A673 (cell line): Measurements from ENCODE around the gene C1R. TPM values are rescaled to one million over a fixed set of nuclear protein-coding genes. Genes with fewer than 3 reads are reported as not detected.
"Not testable (repeated sequence)": the region's sequence is repeated elsewhere in the genome, so short reads cannot be mapped to it uniquely, and the experiment has no call there.

Source experiments
- BruUV-seq: library from RNA; stranded (reverse); fragments of 400-500 nt; replicated peaks from 2 replicates; lab custom pipeline; 2021; lab: Mats Ljungman, UMichigan
- CTCF ChIA-PET: fragments of 300-600 bp; sonication (Branson Sonifier 250); formaldehyde crosslinking; loops from one replicate; lab custom pipeline; 2022; ENCODE audit warnings: antibody characterized with exemption; lab: Charles Lee
- POLR2A ChIA-PET: fragments of 300-600 bp; sonication (Branson Sonifier 250); formaldehyde crosslinking; loops from one replicate; lab custom pipeline; 2022; ENCODE audit warnings: antibody characterized with exemption; ENCODE audit not compliant: low non-redundant PET; lab: Charles Lee
- DNase-seq: peaks from one replicate; pipeline ENCODE4 v3.0.0-alpha.2; 2015; ENCODE audit warnings: low spot score
- H3K27ac ChIP-seq: fragments of 200-600 bp; sonication (generic); 2 replicates; pipeline ENCODE4 v1.5.1; 2016; ENCODE audit warnings: mixed run types, low read depth, mild to moderate bottlenecking, mixed read lengths, antibody characterized with exemption, low read length; ENCODE audit not compliant: poor library complexity, severe bottlenecking
- H3K27me3 ChIP-seq: fragments of 200-600 bp; sonication (generic); replicated peaks from 2 replicates; pipeline ENCODE4 v1.6.1; 2017; ENCODE audit warnings: mixed run types, low read depth, mild to moderate bottlenecking, mixed read lengths, antibody characterized with exemption, low read length; ENCODE audit not compliant: insufficient read depth, poor library complexity
- H3K36me3 ChIP-seq: fragments of 200-600 bp; sonication (generic); 2 replicates; pipeline ENCODE4 v1.6.1; 2016; ENCODE audit warnings: mixed run types, mild to moderate bottlenecking, mixed read lengths, antibody characterized with exemption, low read length; ENCODE audit not compliant: insufficient read depth, poor library complexity, severe bottlenecking
- H3K4me1 ChIP-seq: fragments of 200-600 bp; sonication (generic); 2 replicates; pipeline ENCODE4 v1.6.1; 2017; ENCODE audit warnings: mixed run types, mild to moderate bottlenecking, mixed read lengths, antibody characterized with exemption, low read length; ENCODE audit not compliant: insufficient read depth, poor library complexity, severe bottlenecking
- H3K4me3 ChIP-seq: fragments of 200-600 bp; sonication (generic); 2 replicates; pipeline ENCODE4 v1.5.1; 2016; ENCODE audit warnings: low read depth, mixed run types, mild to moderate bottlenecking, mixed read lengths, low read length; ENCODE audit not compliant: poor library complexity, severe bottlenecking
- H3K9me3 ChIP-seq: fragments of 200-600 bp; sonication (generic); 2 replicates; pipeline ENCODE4 v1.6.1; 2016; ENCODE audit warnings: mixed run types, low read depth, mild to moderate bottlenecking, mixed read lengths, antibody characterized with exemption, low read length; ENCODE audit not compliant: poor library complexity, severe bottlenecking
- CTCF ChIP-seq: fragments of 300-800, 200-600 bp; sonication (generic); conservative IDR thresholded peaks from 2 replicates; pipeline ENCODE4 v1.5.1; 2017; ENCODE audit warnings: low read depth, mild to moderate bottlenecking, antibody characterized with exemption, low read length, moderate library complexity, mixed read lengths
- EZH2 ChIP-seq: fragments of 200-600 bp; sonication (generic); IDR thresholded peaks from 2 replicates; pipeline ENCODE4 v1.6.1; 2017; ENCODE audit warnings: borderline replicate concordance, low read depth, mild to moderate bottlenecking, mixed read lengths, antibody characterized with exemption, low read length; ENCODE audit not compliant: poor library complexity, severe bottlenecking
- intact Hi-C: fragments of 100-400 bp; cut with micrococcal nuclease; formaldehyde crosslinking; loops from one replicate; pipeline ENCODE4 v1.10.0; 2022; ENCODE audit not compliant: unreplicated experiment
- total RNA-seq: library from RNA; stranded (reverse); gene quantifications from 2 replicates; pipeline ENCODE4 v1.2.3, GENCODE V29; 2021

C1R gene
- total RNA-seq, 1 experiment from 2014 or later, result 10.9 TPM

GRCh38 chr12:7058163-7058845 lies 33.9 kb downstream of the C1R start:
- Histone ChIP-seq H3K4me3 (no peak overlapping the region), H3K4me1 (no peaks in the 10 kb centered on the region), H3K27me3 (peaks cover under 1% of the 10 kb centered on the region), H3K36me3 (no peaks in the 10 kb centered on the region), H3K27ac (no peak overlapping the region), H3K9me3 (no peaks in the 10 kb centered on the region)
- BruUV-seq, result no TSS peak
- CTCF ChIA-PET, result no interaction called here
- TF ChIP-seq EZH2, result no peak
- TF ChIP-seq CTCF, result no peak
- POLR2A ChIA-PET, result no interaction called here
- intact Hi-C loops, result no loop called here
- DNase-seq, result no peak

DNA sequence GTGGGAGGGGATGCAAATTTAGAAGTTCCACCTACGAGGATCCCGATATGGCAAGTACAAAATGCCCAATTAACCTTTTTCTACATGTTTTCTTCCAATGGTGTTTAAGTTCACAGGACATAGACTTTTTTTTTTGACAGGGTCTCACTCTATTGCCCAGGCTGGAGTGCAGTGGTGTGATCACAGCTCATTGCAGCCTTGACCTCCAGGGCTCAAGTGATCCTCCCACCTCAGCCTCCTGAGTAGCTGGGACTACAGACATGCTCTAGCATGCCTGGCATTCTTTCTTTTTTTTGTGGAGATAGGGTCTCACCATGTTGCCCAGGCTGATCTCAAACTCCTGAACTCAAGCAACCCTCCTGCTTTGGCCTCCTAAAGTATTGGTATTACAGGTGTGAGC lies 36.5 kb downstream of the C1R start:
- H3K4me1 ChIP-seq, H3K27ac ChIP-seq, H3K9me3 ChIP-seq, intact Hi-C loops, H3K36me3 ChIP-seq, CTCF ChIA-PET, BruUV-seq, DNase-seq, H3K4me3 ChIP-seq, POLR2A ChIA-PET: not testable (repeated sequence)
- H3K27me3 ChIP-seq, result peaks cover 14% of the 10 kb centered on the region

DNA sequence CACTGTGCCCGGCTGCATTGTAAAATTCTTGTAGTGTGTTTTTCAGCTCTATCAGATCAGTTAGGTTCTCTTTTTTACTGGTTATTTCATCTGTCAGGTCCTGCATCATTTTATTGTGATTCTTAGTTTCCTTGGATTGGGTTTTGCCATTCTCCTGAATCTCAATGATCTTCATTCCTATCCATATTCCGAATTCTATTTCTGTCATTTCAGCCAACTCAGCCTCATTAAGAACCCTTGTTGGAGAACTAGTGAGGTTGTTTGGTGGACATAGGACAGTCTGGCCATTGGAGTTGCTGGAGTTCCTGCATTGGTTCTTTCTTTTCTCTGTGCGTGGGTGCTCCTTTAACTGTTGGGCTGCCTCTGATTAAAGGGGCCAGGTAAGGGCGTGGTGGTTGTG lies 37.3 kb downstream of the C1R start:
- no peaks in the 10 kb centered on the region for H3K9me3 ChIP-seq
- H3K4me1 ChIP-seq, result no peaks in the 10 kb centered on the region
- H3K36me3 ChIP-seq, result no peaks in the 10 kb centered on the region
- H3K4me3 ChIP-seq, result no peak overlapping the region
- no peak for DNase-seq
- BruUV-seq, result no TSS peak
- peaks cover 14% of the 10 kb centered on the region for H3K27me3 ChIP-seq
- no peak overlapping the region for H3K27ac ChIP-seq
- intact Hi-C loops, result no loop called here
- TF ChIP-seq CTCF (no peak), EZH2 (no peak)
- ChIA-PET CTCF (no interaction called here), POLR2A (no interaction called here)

GRCh38 chr12:7049973-7050372 lies 42.3 kb downstream of the C1R start:
- CTCF ChIA-PET, POLR2A ChIA-PET, BruUV-seq, H3K4me1 ChIP-seq, H3K27ac ChIP-seq, H3K4me3 ChIP-seq, DNase-seq, H3K9me3 ChIP-seq, intact Hi-C loops, H3K36me3 ChIP-seq: not testable (repeated sequence)
- peaks cover 14% of the 10 kb centered on the region for H3K27me3 ChIP-seq

DNA sequence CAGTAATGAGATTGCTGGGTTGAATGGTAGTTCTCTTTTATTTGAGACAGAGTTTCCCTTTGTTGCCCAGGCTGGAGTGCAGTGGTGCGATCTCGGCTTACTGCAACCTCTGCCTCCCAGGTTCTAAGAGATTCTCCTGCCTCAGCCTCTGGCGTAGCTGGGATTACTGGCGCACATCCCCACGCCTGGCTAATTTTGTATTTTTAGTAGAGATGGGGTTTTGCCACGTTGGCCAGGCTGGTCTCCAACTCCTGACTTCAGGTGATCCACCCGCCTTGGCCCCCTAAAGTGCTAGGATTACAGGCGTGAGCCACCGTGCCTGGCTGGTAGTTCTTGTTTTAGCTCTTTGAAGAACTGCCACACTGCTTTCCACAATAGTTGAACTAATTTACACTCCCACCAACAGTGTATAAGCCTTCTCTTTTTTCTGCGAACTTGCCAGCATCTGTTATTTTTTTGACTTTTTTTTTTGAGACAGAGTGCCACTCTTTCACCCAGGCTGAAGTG lies 42.7 kb downstream of the C1R start:
- intact Hi-C loops, DNase-seq, H3K27ac ChIP-seq, H3K4me3 ChIP-seq, BruUV-seq, H3K9me3 ChIP-seq, CTCF ChIA-PET, H3K36me3 ChIP-seq, H3K4me1 ChIP-seq: not testable (repeated sequence)
- H3K27me3 ChIP-seq, result peaks cover 14% of the 10 kb centered on the region
- POLR2A ChIA-PET, result interaction anchor here (0.6 kb wide), 1 partner anchor 1736 kb away, joined by 5 read pairs; no protein-coding TSS in a partner anchor
